Esophagus squamous epithelium (tissue), 5 donors: ENCODE data around the gene B9D1. TPM values are rescaled to one million over a fixed set of nuclear protein-coding genes. Genes with fewer than 3 reads are reported as not detected.

ENCODE experiments used
- DNase-seq: peaks from one replicate; lab custom pipeline; 2025; lab: John Stamatoyannopoulos, UW
- H3K27ac ChIP-seq, 4 donors: fragments of 200-600 bp; sonication (generic); one replicate each; pipeline ENCODE4 v1.5.1; 2016 to 2019; ENCODE audit warnings: mild to moderate bottlenecking in 1 of 4
- H3K27me3 ChIP-seq, 4 donors: fragments of 200-600 bp; sonication (generic); 1 replicate in 3 of 4; 2 replicates in 1 of 4; pipeline versions ENCODE4 v1.5.1 to v1.6.0; 2017 to 2021; ENCODE audit warnings: antibody characterized with exemption in 1 of 4
- H3K36me3 ChIP-seq, 3 donors: fragments of 200-600 bp; sonication (generic); one replicate each; pipeline ENCODE4 v1.5.1; 2016 to 2019
- H3K4me1 ChIP-seq, 3 donors: fragments of 200-600 bp; sonication (generic); one replicate each; pipeline ENCODE4 v1.5.1; 2017 to 2019
- H3K4me3 ChIP-seq, 4 donors: fragments of 200-600 bp; sonication (generic); 1 replicate in 3 of 4; 2 replicates in 1 of 4; pipeline ENCODE4 v1.5.1; 2016 to 2019; ENCODE audit warnings: mild to moderate bottlenecking in 2 of 4, moderate library complexity in 1 of 4
- H3K9me3 ChIP-seq, 3 donors: fragments of 200-600 bp; sonication (generic); one replicate each; pipeline ENCODE4 v1.5.1; 2016 to 2019
- POLR2A ChIP-seq, 4 donors: fragments of 450-650 bp; IDR thresholded peaks; one replicate each; pipeline ENCODE4 v1.6.1; 2017; ENCODE audit warnings: antibody characterized with exemption in 4 of 4, mild to moderate bottlenecking in 4 of 4, moderate library complexity in 3 of 4
- WGBS, 2 donors: methylation state at CpG; one replicate each; pipeline ENCODE4 v1.1.5; 2018; 5-methylcytosine and 5-hydroxymethylcytosine counted together
- intact Hi-C: fragments of 100-400 bp; cut with DNase I; formaldehyde crosslinking; loops from one replicate; pipeline ENCODE4 v1.15.0; 2022
- total RNA-seq, 4 donors: library from RNA; depleted of rRNA; stranded (reverse); fragments of >200 nt; gene quantifications; one replicate each; pipeline ENCODE4 v1.1.0, GENCODE V29; 2016
- TF ChIP-seq, protein P1 (sequence below), 6 experiments: fragments of 450-650 bp in 4 of 6; fragments of 200-600 bp in 2 of 6; sonication (generic) in 2 of 6; IDR thresholded peaks; one replicate each; pipeline ENCODE4 v1.5.1; 2016 to 2019; ENCODE audit warnings: antibody characterized with exemption in 6 of 6, mild to moderate bottlenecking in 4 of 6, moderate library complexity in 4 of 6
- donor health status: DM: yes; HTN: yes; CAD: no.

B9D1 gene
- total RNA-seq, 4 donors from 2014 or later, result 9.2 to 24.5 (median 13.0) TPM

DNA sequence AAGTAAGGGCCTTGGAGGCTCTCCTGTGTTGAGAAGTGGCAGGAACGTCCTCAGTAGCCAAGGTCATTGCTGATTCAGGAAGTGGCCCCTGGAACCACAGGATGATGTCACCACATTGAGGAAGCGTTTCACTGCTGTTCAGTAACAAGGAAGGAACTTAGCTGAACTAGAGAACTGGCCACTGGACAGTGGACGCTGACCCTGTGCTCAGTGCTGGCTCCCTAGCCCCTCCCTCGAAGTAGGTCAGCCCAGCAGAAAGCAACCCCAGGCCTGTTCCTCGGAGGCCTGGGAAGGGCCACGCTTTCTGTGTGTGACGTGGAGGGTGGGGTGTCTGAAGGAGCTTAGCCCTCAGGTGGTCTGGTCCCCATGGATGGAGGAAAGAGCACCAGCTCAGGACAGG lies 58.3 kb downstream of the B9D1 start:
- Histone ChIP-seq H3K4me3 (no peak overlapping the region), H3K36me3 (peaks cover 0 to 91% (median 0%) of the 10 kb centered on the region in 3 donors), H3K27ac (peak overlapping the region in 3 of 4 donors; percentile 35 to 49 (median 49)), H3K9me3 (no peaks in the 10 kb centered on the region), H3K4me1 (peaks cover 19 to 77% (median 21%) of the 10 kb centered on the region in 3 donors), H3K27me3 (no peaks in the 10 kb centered on the region)
- DNase-seq, result peak; percentile 28
- TF ChIP-seq, protein P1, sequence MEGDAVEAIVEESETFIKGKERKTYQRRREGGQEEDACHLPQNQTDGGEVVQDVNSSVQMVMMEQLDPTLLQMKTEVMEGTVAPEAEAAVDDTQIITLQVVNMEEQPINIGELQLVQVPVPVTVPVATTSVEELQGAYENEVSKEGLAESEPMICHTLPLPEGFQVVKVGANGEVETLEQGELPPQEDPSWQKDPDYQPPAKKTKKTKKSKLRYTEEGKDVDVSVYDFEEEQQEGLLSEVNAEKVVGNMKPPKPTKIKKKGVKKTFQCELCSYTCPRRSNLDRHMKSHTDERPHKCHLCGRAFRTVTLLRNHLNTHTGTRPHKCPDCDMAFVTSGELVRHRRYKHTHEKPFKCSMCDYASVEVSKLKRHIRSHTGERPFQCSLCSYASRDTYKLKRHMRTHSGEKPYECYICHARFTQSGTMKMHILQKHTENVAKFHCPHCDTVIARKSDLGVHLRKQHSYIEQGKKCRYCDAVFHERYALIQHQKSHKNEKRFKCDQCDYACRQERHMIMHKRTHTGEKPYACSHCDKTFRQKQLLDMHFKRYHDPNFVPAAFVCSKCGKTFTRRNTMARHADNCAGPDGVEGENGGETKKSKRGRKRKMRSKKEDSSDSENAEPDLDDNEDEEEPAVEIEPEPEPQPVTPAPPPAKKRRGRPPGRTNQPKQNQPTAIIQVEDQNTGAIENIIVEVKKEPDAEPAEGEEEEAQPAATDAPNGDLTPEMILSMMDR (IDR thresholded peaks at IDR 0.05), result no peak
- TF ChIP-seq POLR2A (IDR thresholded peaks at IDR 0.05), result no peak
- intact Hi-C loops, result no loop called here
- WGBS, 2 donors, result 30 to 68% methylated on average over 3 of the region's 7 CpGs

DNA sequence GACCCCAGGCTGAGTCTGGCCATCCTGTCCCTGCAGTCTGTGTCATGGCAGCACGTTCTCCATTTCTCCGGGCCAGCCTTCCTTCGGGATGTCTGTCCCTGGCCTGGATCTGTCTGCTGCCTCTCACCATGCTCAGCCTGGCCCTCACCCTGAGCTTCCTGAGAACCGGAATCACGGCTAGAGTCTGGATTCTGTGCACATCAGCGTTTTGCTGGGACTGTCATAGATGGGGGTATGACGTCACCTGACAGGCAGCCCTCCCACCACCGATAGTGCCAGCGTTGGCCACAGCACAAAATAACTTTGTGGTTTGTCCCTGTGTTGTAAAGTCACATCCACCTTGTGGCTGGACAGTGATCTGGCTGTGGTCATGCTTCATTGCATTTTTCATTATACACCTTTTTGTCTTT lies 59.2 kb downstream of the B9D1 start:
- intact Hi-C loops, result no loop called here
- no peak for TF ChIP-seq POLR2A (IDR thresholded peaks at IDR 0.05)
- TF ChIP-seq, protein P1 (IDR thresholded peaks at IDR 0.05), result no peak
- WGBS, 2 donors, result 71 to 86% methylated on average over 6 to 7 of the region's 9 CpGs
- H3K36me3 ChIP-seq, result peaks cover 0 to 84% (median 0%) of the 10 kb centered on the region in 3 donors
- H3K27me3 ChIP-seq, result no peaks in the 10 kb centered on the region
- peaks cover 19 to 82% (median 23%) of the 10 kb centered on the region in 3 donors for H3K4me1 ChIP-seq
- no peak overlapping the region for H3K4me3 ChIP-seq
- DNase-seq, result no peak
- H3K27ac ChIP-seq, result peak overlapping the region in 2 of 4 donors; percentile 41 to 49
- no peaks in the 10 kb centered on the region for H3K9me3 ChIP-seq

DNA sequence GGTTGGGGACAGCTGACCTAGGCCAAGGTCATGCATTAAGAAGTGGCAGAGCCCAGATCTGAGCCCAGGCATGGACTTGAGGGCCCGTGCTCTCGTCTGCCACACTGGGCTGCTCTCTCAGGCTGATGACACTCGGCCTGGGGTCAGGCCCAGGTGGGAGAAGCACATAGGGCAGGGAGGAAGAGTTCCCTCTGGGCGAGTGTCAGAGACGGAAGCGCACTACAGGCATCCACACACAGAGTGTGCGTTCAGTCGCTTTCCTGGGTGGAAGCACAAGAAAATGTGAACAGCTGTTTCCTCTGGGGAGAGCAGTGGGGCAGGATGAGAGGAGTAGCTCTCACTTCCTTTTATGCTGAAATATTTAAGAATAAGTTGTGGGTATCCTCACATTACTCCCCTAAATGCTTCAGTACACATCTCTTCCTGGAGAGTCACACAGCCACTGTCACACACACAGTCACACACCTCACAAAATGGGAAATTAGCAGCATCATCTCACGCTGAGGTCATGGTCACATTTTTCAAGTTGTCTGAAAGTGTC lies 59.7 kb downstream of the B9D1 start:
- H3K27me3 ChIP-seq, result no peaks in the 10 kb centered on the region
- no peak overlapping the region for H3K4me3 ChIP-seq
- no peak for DNase-seq
- H3K36me3 ChIP-seq, result peaks cover 0 to 79% (median 0%) of the 10 kb centered on the region in 3 donors
- 64 to 80% methylated on average over 5 to 7 of the region's 9 CpGs for WGBS, 2 donors
- H3K4me1 ChIP-seq, result peaks cover 19 to 82% (median 27%) of the 10 kb centered on the region in 3 donors
- H3K9me3 ChIP-seq, result no peaks in the 10 kb centered on the region
- TF ChIP-seq, protein P1 (IDR thresholded peaks at IDR 0.05), result no peak
- no peak for TF ChIP-seq POLR2A (IDR thresholded peaks at IDR 0.05)
- intact Hi-C loops, result no loop called here
- H3K27ac ChIP-seq, result peak overlapping the region in 3 of 4 donors; percentile 31 to 68 (median 41)

DNA sequence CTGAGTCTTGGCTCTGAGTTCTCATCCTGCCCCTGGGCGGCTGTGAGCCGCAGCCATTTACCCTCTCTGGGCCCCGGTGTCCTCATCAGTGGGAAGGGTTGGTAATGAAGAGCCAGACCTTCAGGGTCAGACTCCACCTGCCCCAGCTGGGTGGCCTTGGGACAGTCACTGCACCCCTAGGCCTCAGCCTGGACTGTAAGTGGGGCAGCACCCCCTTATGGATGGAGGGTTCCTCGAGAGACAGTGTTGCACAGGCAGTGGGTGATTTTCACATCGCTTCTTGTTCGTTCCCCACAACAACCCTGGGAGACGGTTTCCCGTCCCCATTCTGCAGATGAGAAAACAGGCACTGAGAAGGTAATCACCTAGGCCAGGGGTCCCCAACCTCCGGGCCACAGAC lies 60.5 kb downstream of the B9D1 start:
- peaks cover 19 to 89% (median 27%) of the 10 kb centered on the region in 3 donors for H3K4me1 ChIP-seq
- no peaks in the 10 kb centered on the region for H3K27me3 ChIP-seq
- WGBS, 2 donors, result 97 to 100% methylated on average over 1 to 5 of the region's 9 CpGs
- intact Hi-C loops, result no loop called here
- no peak overlapping the region for H3K4me3 ChIP-seq
- H3K36me3 ChIP-seq, result peaks cover 0 to 72% (median 0%) of the 10 kb centered on the region in 3 donors
- DNase-seq, result no peak
- H3K27ac ChIP-seq, result peak overlapping the region in 3 of 4 donors; percentile 51 to 68 (median 64)
- TF ChIP-seq POLR2A (IDR thresholded peaks at IDR 0.05), result no peak
- TF ChIP-seq, protein P1 (IDR thresholded peaks at IDR 0.05), result no peak
- H3K9me3 ChIP-seq, result no peaks in the 10 kb centered on the region

DNA sequence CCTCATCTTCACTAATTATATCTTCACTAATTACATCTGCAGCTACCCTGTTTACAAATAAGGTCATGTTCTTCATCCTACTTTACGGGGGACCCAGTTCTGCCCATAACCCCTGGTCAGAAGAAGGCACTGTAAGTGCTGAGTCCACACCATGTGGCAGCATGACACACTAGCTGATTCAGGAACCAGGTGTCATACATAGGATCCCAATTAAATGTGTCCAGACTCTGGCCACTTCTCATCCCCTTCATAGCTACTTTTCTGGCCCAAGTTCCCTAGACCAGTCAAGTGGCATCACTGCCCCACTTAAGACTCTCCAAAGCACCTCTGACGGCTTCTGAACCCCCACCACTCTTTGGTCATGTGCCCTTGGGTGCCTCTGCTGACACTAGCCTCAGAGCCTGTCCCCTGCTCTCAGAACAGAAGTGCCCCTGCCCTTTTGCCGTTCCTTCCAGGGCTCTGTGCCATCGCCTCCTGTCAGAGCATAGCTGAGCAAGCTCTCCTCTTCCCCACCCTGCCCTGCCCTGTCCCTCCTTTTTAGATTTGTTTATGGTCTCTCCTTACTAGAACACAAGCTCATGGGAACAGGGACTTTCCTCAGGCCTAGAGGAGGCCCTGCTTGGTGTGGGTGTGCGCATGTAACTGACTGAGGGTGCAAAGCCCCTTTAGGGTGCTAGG lies 61.1 kb downstream of the B9D1 start:
- no peak overlapping the region for H3K4me3 ChIP-seq
- WGBS, 2 donors, result 69 to 77% methylated on average over 4 to 5 of the region's 5 CpGs
- intact Hi-C loops, result no loop called here
- peaks cover 19 to 95% (median 27%) of the 10 kb centered on the region in 3 donors for H3K4me1 ChIP-seq
- TF ChIP-seq POLR2A (IDR thresholded peaks at IDR 0.05), result no peak
- TF ChIP-seq, protein P1 (IDR thresholded peaks at IDR 0.05), result no peak
- no peaks in the 10 kb centered on the region for H3K27me3 ChIP-seq
- H3K36me3 ChIP-seq, result peaks cover 0 to 72% (median 0%) of the 10 kb centered on the region in 3 donors
- H3K27ac ChIP-seq, result peak overlapping the region; percentile 31 to 68 (median 58)
- no peaks in the 10 kb centered on the region for H3K9me3 ChIP-seq
- DNase-seq, result no peak
